ENCODE results near the gene MYO5B. TPM values are rescaled to one million over a fixed set of nuclear protein-coding genes. Genes with fewer than 3 reads are reported as not detected.

MYO5B gene
- total RNA-seq, 1 experiment from 2014 or later = 32.1 TPM

GRCh38 chr18:50009773-50010335 is 185.1 kb downstream of the MYO5B start:
- Histone ChIP-seq H3K27ac (ENCODE audit: low read depth, low read length) (no peak overlapping the region), H3K4me3 (replicated peaks in 1 of 2; ENCODE audit: low read depth in 1 of 2, low read length in 2 of 2) (no peak overlapping the region), H3K4me2 (ENCODE audit: low read length) (no peak overlapping the region), H4K20me1 (ENCODE audit: insufficient read depth) (no peaks in the 10 kb centered on the region), H3K9me3 (ENCODE audit: control insufficient read depth in 1 of 2, insufficient read depth in 1 of 2, low read depth in 1 of 2, low read length in 2 of 2) (no peaks in the 10 kb centered on the region), H2AFZ (ENCODE audit: low read depth, low read length, poor library complexity, severe bottlenecking) (no peak overlapping the region), H3K9ac (ENCODE audit: low read length) (no peak overlapping the region), H3K27me3 (ENCODE audit: insufficient read depth, low read length) (no peaks in the 10 kb centered on the region), H3K36me3 (ENCODE audit: control insufficient read depth in 1 of 2, insufficient read depth in 2 of 2, low read length in 2 of 2) (no peaks in the 10 kb centered on the region), H3K79me2 (ENCODE audit: insufficient read depth, low read length) (no peaks in the 10 kb centered on the region), H3K9me2 (ENCODE audit: insufficient read depth) (no peaks in the 10 kb centered on the region), H3K4me1 (ENCODE audit: control insufficient read depth in 1 of 2, insufficient read depth in 2 of 2, low read length in 2 of 2) (peaks cover 0 to 20% of the 10 kb centered on the region in 2 experiments; a peak in 1 of 4 replicates)
- DNase-seq (ENCODE audit: low read depth, low spot score) = peak; percentile 52
- peak; percentile 100 for ATAC-seq
- no TSS peak for BruUV-seq (replicated peaks)
- ChIA-PET POLR2A (no interaction called here), CTCF (interaction anchor here (1.2 kb wide), 1 partner anchor 194 kb away, joined by 4 read pairs; no protein-coding TSS in a partner anchor), RAD21 (ENCODE audit: low non-redundant PET in 1 of 2, low total read pairs in 2 of 2, uncharacterized antibody in 2 of 2, unreplicated experiment in 2 of 2) (interaction anchor here in 1 of 2 experiments (1.2 kb wide), 1 partner anchor 194 kb away, joined by 3 read pairs; no protein-coding TSS in a partner anchor)
- TF ChIP-seq EGR1 (IDR thresholded peaks at IDR 0.05; ENCODE audit: low read depth) = no peak
- no peak for TF ChIP-seq POLR2A (IDR thresholded peaks at IDR 0.05; ENCODE audit: borderline replicate concordance, extremely low read depth, insufficient read depth, insufficient read length)
- no peak for TF ChIP-seq SRF (IDR thresholded peaks at IDR 0.05; ENCODE audit: low read depth)
- peak; percentile 81 for TF ChIP-seq RAD21 (IDR thresholded peaks at IDR 0.05; ENCODE audit: low read depth)
- no peak for TF ChIP-seq SIN3A (IDR thresholded peaks at IDR 0.05; ENCODE audit: low read depth)
- no peak for TF ChIP-seq EZH2phosphoT487 (IDR thresholded peaks at IDR 0.05; ENCODE audit: borderline replicate concordance)
- TF ChIP-seq FOSL1 (IDR thresholded peaks at IDR 0.05; ENCODE audit: low read depth) = no peak
- TF ChIP-seq POLR2AphosphoS5 (IDR thresholded peaks at IDR 0.05; ENCODE audit: low read depth, low read length) = no peak
- no peak for TF ChIP-seq MAX (IDR thresholded peaks at IDR 0.05)
- TF ChIP-seq YY1 (IDR thresholded peaks at IDR 0.05; ENCODE audit: extremely low read depth, insufficient replicate concordance, low read depth, low read length) = no peak
- TF ChIP-seq ATF3 (IDR thresholded peaks at IDR 0.05) = no peak
- no peak for TF ChIP-seq SP1 (IDR thresholded peaks at IDR 0.05; ENCODE audit: low read depth)
- no peak for TF ChIP-seq CBX3 (IDR thresholded peaks at IDR 0.05; ENCODE audit: low read depth)
- TF ChIP-seq JUND (IDR thresholded peaks at IDR 0.05) = no peak
- TF ChIP-seq CTCF (IDR thresholded peaks at IDR 0.05 in 2 of 3, conservative IDR thresholded peaks at IDR 0.05 in 1 of 3; ENCODE audit: borderline replicate concordance in 1 of 3, insufficient read depth in 1 of 3, low read depth in 2 of 3, low read length in 2 of 3) = peak; percentile 71 to 77 (median 76)
- TF ChIP-seq ZFX (IDR thresholded peaks at IDR 0.05) = no peak
- intact Hi-C loops (cut with micrococcal nuclease) = loop anchor here (1.0 to 2.0 kb wide), 2 partner anchors 195 to 347 kb away; no protein-coding TSS in a partner anchor
